Ramos (cell line): ENCODE measurements around the gene CNTNAP5.

Experiments
- in situ Hi-C: fragments of 300-500 bp; cut with MboI; formaldehyde crosslinking; loops from one replicate; pipeline ENCODE4 v1.14.3; 2022; ENCODE audit warnings: low sequenced_read_pairs; ENCODE audit not compliant: unreplicated experiment

CNTNAP5 gene

DNA sequence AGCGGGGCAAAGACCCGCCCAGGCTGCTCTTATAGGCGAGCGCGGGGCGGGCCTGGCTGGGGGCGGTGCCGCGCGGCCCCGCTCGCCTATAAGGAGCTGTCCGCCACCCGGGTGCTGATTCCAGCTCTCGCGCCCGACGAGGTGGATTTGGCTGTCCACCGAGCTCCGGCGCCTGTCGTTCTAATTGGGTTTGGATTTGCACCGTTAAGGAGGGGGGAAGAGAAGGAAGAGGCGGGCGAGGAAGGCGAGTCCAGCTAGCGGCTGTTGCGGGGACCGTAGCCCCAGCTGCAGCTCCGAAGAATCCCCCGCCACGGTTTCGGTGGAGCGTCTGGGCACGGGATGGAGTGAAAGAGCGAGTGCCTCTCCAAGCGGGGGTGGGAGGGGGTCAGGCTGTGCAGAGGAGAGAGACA is at the start of gene CNTNAP5:
Gene CNTNAP5, plus strand, starts transcription at position 117 of the 410 bp plus-strand sequence. CDS start 364 bp downstream, outside the sequence.
- in situ Hi-C loops: no loop called here

DNA sequence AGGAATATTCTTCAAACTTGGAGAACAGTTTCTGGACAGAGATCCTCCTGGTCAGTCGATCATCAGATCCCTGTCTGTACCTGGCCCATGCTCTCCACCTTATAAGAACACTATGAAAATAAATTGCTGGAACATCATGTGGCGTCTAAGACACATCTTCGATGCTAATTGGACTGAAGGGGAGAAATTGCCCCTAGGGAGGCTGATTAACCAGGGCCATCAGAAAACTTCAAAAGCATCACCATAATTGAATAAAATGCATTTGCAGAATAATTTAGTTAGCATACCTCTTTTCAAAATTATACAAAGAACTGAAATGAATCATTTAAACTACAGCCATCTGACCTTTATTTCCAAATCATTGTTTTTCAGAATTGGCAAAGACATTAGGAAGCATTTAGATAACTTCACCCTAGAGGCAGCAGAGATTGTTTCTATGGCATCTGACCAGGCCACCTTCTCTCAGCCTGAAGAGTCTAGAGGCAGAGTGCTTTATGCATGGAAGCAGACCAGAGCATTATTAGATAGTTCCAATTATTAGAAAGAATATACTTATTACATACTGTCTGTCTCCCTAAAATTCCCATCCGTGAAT is 48.9 kb upstream of the CNTNAP5 start:
- in situ Hi-C loops: no loop called here

DNA sequence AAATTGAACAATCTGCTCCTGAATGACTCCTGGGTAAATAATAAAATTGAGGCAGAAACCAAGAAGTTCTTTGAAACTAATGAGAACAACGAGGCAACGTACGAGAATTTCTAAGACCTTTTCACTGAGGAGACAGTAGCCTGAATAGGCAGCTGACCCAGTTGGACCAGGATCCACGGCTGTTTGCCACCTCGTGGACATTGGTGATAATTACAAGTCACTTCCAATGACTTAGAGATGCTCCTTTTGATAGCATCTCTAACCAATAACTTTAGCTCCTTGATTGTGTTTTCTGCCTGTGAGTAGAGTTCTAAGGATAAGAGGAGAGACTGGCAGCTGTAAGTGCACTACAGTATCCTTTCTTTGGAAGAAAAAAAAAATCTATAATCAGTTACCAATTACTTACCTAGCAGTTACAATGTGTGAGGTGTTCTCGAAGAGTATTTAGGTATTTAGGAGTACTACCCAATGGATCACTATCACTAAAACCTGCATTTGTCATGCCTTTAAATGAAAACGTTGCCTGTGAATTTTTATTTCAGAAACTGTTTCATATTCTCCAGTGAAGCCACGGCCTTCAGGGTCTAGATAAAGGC is 31.3 kb upstream of the CNTNAP5 start:
- in situ Hi-C loops: no loop called here

GRCh38 chr2:123999681-124000080 is 25.4 kb upstream of the CNTNAP5 start:
- in situ Hi-C loops: no loop called here

GRCh38 chr2:124001696-124002430 is 23.2 kb upstream of the CNTNAP5 start:
- in situ Hi-C loops: no loop called here

DNA sequence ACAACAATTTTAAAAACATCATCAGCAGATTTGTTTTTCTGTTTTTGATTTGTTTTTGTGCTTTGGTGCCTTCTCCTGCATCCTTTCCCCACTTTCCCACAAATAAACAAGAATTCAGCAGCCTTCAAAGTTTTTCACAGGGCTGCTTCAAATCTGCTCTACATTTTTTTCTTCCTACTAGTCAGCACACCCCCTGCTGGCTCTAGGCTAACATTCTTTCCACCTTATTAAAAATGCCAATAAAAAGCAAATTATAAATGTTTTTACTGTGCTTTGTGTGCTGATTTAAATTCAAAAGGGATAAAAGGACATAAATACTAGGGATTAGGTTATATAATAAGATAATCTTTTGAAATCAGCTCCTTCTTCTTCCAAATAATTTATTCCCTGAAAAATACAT is 6.2 kb upstream of the CNTNAP5 start:
- in situ Hi-C loops: no loop called here

DNA sequence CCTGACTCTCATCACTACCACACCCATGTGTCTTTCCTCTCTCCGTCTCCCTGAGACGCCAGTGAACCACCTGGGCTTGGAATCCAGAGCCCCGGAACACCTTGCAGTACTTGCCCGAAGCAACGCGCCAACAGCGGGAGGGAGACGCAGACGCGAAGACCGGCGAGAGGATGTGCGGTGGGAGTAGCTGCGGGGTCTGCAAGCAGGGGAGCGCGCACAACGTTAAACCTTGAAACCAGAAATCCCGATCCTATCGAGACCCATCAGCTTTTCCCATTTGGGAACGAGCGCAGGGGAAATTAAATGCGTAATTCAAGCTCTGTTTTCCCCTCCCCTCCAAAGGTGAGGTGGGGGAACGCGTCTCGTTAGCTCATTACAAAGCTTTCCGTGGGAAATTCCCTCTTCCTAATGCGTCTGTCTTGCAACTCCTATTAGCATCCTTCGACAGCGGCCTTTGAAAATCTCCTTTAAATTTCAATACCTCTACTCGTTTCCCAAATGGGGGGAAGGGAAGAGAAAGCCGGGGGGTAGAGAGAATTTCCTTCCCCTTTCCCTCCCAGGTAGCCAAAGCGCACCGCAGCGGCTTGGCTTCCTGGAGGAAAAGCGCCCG is 421 bp upstream of the CNTNAP5 start:
- in situ Hi-C loops: no loop called here

- in situ Hi-C loops: no loop called here
Observed at GRCh38 chr2:124025891-124026434, 876 bp downstream of the CNTNAP5 start.

GRCh38 chr2:124026503-124026902 is 1.4 kb downstream of the CNTNAP5 start:
- in situ Hi-C loops: no loop called here

DNA sequence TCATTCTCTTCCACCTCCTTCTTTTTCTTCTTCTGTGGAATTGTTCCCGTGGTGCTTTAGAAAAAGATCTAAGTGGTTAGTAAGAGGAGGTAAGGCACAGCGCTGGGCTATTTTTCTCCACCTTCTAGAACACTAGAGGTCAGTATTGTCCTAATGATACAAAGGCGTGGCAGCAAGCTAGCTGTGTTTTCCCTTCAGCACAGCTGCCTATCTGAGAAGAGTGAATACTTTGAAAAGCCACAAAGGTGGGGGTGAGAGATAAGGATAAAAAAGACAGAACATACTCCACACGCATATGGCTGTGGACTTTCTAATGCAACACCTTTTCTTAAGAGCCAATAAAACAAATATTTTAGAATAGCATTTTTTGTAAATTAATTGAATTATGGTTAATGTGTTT is 2.1 kb downstream of the CNTNAP5 start:
- in situ Hi-C loops: no loop called here

- in situ Hi-C loops: no loop called here
Observed at GRCh38 chr2:124032799-124033198, 7.7 kb downstream of the CNTNAP5 start.

- in situ Hi-C loops: no loop called here
Observed at GRCh38 chr2:124034265-124034664, 9.2 kb downstream of the CNTNAP5 start.

- in situ Hi-C loops: no loop called here
Observed at GRCh38 chr2:124035001-124035400, 9.9 kb downstream of the CNTNAP5 start.

DNA sequence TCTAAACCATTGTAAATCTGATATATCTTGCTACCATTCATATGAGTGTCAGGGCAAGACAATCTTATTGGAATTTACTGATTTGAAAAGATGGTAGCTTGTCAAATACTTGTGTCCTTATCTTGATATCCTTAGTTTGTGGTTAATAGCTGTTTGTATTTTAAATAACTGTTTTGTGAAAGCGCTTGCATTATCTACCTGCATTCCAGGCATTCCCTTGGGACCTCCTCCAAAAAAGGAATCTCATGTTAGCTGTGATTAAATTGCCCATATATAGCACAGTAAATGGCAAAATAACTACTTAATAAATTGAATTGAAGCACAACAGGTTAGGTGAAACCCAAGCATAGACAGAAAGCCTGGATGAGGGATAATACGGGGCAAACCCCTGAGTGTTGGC is 13.9 kb downstream of the CNTNAP5 start:
- in situ Hi-C loops: no loop called here

- in situ Hi-C loops: no loop called here
Observed at GRCh38 chr2:124039762-124040291, 14.7 kb downstream of the CNTNAP5 start.

DNA sequence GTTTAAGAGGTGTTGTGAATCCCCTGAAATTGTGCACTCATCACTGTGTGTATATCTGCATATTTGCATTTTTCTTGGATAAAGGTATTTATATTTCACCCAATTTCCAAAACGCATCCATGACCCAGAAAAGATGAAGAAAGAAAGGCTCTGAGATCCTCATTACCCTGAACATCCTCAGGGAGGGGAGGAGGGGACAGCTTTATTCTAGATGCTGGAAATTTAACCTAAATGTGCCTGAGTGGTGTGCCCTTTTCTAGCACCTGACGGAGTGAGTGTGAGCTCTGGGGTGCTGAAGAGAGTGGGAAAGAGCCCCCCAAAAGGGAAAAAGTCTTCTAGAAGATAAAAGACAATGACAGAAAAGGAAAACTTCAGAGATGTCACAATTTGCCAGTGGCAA is 20.8 kb downstream of the CNTNAP5 start:
- in situ Hi-C loops: no loop called here

DNA sequence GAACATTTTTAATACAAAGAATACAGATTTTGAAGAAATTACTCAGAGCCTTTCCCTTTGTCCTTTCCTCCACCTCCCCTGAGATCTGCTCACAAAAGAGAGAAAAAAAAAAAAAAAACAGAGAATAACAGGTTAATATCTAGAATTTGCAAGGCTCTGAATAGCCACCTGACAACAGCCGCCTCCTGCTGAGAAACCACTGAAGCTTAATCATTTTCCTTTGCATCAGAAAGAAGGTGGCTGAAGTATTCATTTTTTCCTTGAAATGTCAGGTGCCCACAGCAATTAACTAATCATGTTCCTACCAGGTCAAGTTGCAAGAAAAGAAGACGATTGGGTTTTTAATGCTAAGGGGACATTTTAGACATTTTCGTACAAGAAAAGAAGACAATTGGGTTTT is 21.2 kb downstream of the CNTNAP5 start:
- in situ Hi-C loops: no loop called here

DNA sequence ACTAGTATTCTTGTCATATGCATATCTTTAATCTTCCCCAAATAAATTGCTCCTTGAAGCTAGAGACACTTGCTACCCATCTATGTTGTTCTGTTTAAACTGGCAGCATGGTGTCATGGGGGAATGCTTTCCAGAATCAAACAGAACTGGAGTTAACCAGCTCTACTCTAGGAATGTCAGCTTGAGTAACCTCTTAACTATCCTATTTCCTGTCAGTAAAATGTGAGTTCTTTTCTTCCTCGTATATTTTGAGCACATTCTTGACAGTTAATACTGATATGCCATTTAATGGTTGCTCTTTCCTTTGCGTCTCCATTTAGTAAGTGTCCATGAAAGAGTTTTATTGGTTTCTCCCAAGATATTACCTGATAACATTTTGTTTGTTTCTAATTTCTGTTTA is 23.0 kb downstream of the CNTNAP5 start:
- in situ Hi-C loops: no loop called here

DNA sequence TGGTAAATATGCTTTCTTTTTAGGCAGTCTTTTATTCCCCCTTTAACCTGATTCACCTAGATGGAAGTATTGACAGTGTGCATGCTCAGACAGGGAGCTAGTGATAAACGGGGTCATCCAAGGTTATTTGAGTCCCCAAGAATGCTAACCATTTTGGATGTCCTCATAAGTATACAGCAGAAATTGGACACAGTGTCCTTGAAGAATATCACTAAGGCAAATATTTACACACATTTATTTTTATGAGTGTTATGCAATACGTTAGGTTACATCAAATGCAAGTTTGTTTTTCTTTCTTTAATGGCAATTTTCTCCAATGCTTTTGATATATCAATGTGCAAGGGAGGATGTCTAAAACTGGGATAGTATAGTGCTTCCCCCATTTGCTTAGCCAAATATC is 23.6 kb downstream of the CNTNAP5 start:
- in situ Hi-C loops: no loop called here

GRCh38 chr2:124049136-124049535 is 24.0 kb downstream of the CNTNAP5 start:
- in situ Hi-C loops: no loop called here
